H1 (cell line): ENCODE measurements around the gene SFMBT2. TPM values are rescaled to one million over a fixed set of nuclear protein-coding genes. Genes with fewer than 3 reads are reported as not detected.

ENCODE experiments used
- CHD7 ChIP-seq: fragments of 300-600 bp; sonication (generic); IDR thresholded peaks from 2 replicates; pipeline ENCODE4 v1.7.1; 2012; ENCODE audit warnings: low read length, moderate library complexity, mild to moderate bottlenecking, inconsistent platforms; ENCODE audit not compliant: insufficient replicate concordance
- HDAC2 ChIP-seq, 2 experiments: fragments of 300-600 bp in 1 of 2; sonication (generic) in 1 of 2; IDR thresholded peaks; 2 replicates each; pipeline ENCODE4 v1.6.1; 2011 to 2012; ENCODE audit warnings: low read depth in 2 of 2, low read length in 2 of 2, mild to moderate bottlenecking in 2 of 2, moderate library complexity in 2 of 2, borderline replicate concordance in 1 of 2, inconsistent platforms in 1 of 2
- KDM1A ChIP-seq: fragments of 200-600, 300-600 bp; sonication (generic); IDR thresholded peaks from 2 replicates; pipeline ENCODE4 v1.7.1; 2016; ENCODE audit warnings: mild to moderate bottlenecking, low read length, borderline replicate concordance
- TCF12 ChIP-seq: IDR thresholded peaks from 2 replicates; pipeline ENCODE4 v1.6.1; 2011; ENCODE audit warnings: low read depth, mild to moderate bottlenecking, low read length
- polyA plus RNA-seq, 7 experiments: library from polyadenylated mRNA; depleted of rRNA in 3 of 7; stranded (reverse) in 5 of 7; unstranded in 2 of 7; fragments of >200 nt in 5 of 7; fragments of 200-250 nt in 2 of 7; gene quantifications; 1 replicate in 5 of 7; 2 replicates in 1 of 7; 4 replicates in 1 of 7; pipeline versions ENCODE4 v1.2.1 to v1.2.3, GENCODE V29; 2011 to 2013; ENCODE audit warnings: missing spikeins in 2 of 7, mixed read lengths in 2 of 7
- total RNA-seq: library from RNA; stranded (reverse); fragmentation: NEBNext Ultra II Directional; extraction: Animal tissue kit (Norgen Biotek cat#: 25700); gene quantifications from 2 replicates; pipeline ENCODE4 v1.2.1, GENCODE V29; 2021

Gene SFMBT2
- total and polyA plus RNA-seq, 2 of the 8 experiments (the other 6 are each of a cell fraction or from before 2014, with no cell fraction given): 2.9 to 11.0 TPM

- no peak for TF ChIP-seq CHD7
- TF ChIP-seq HDAC2 (IDR thresholded peaks at IDR 0.05; ENCODE audit: borderline replicate concordance in 1 of 2, low read depth in 2 of 2, low read length in 2 of 2): no peak
- TF ChIP-seq TCF12: no peak
- TF ChIP-seq KDM1A: no peak
Observed at GRCh38 chr10:7243139-7243538, 167.7 kb downstream of the SFMBT2 start (continued).
